ENCODE data around the gene LYRM7.
"Not testable (repeated sequence)": the region's sequence is repeated elsewhere in the genome, so short reads cannot be mapped to it uniquely, and the experiment has no call there.

The LYRM7 gene

DNA sequence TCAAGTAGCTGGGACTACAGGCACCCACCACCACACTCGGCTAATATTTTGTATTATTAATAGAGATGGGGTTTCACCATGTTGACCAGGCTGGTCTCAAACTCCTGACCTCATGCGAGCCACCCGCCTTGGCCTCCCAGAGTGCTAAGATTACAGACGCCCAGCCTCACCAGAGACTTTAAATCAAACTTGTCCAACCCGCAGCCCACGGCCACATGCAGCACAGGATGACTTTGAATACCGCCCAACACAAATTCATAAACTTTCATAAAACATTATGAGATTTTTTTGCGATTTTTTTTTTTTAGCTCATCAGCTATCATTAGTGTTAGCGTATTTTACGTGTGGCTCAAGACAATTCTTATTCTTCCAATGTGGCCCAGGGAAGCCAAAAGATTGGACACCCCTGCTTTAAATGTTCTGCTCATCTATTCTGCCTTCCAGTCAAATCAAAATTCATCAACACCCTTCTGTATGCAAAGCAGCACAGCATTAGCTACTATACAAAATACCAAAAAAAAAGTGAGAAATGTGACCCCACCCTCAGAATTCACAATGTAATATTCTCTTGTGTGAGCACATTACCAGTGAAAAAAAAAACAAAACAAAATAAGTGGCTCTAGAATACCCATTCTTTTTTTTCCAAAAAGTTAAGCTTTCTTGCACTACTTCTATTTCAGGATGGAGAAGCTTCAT is 50.4 kb downstream of the LYRM7 start:
- no peak for DNase-seq (ENCODE audit: low read depth, low spot score)

DNA sequence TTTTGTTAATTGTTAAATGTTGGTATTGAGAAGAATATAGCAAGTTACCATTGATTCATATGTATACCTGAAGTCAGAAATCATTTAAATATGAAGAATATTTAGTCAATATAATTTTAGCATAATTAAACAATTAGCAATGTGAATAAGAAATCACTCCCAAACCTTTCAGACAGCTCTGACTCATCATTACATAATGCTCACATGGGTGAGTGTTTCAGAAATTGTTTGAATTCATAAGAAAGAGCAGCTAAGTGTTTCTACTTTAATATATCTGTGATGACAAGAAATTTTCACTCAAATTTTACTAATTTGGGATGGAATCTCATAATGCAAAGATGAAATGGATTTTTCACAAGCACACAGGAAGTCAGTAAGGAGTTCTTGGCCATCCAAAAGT is 51.1 kb downstream of the LYRM7 start:
- peak; percentile 8 for DNase-seq (ENCODE audit: low read depth, low spot score)

DNA sequence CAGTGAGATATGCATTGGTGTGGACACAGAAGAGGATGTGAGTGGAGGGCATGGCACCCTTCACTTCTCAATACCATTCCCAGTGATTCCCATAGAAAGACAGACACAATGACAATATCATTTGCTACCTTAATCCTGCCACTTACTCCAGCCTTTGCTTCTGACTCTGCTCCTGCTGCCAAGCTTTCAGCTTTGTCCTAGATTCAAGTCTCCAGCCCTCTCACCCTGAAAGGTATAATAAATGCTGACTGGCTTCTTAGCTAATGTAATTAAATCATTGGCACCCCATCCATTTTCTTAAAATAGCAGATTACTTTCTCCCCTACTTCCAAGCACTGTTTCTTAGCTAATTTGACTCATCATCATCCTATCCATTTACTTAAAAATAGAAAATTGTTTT is 52.0 kb downstream of the LYRM7 start:
- no peak for DNase-seq (ENCODE audit: low read depth, low spot score)

DNA sequence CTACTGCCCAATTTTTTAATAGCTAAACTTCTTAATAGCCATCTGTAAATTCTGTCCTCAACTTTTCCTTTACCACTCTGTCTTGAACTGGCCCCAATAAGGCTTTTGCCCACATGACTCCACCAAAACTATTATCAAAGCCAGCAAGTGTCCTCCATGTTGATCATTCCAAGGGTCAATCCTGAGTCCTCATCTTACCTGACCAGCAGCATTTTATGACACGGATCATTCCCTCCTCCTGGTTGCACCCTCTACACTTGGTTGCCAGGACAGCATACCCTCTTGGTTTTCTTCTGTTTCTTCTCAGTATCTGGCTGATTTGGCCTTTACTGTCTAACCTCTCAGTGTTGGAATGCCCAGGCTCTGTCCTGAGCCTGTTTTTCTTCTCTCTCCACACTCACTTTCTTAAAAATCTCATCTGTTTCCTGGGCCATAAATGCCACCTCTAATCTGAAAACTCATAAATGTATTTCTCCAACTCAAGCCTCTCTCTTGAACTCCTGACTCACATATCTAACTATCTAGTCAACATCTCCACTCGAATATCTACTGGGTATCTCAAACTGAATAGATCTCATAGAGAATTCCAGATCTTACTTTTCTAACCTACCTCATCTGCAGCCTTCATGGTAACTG is 53.1 kb downstream of the LYRM7 start:
- DNase-seq (ENCODE audit: low read depth, low spot score) = no peak

DNA sequence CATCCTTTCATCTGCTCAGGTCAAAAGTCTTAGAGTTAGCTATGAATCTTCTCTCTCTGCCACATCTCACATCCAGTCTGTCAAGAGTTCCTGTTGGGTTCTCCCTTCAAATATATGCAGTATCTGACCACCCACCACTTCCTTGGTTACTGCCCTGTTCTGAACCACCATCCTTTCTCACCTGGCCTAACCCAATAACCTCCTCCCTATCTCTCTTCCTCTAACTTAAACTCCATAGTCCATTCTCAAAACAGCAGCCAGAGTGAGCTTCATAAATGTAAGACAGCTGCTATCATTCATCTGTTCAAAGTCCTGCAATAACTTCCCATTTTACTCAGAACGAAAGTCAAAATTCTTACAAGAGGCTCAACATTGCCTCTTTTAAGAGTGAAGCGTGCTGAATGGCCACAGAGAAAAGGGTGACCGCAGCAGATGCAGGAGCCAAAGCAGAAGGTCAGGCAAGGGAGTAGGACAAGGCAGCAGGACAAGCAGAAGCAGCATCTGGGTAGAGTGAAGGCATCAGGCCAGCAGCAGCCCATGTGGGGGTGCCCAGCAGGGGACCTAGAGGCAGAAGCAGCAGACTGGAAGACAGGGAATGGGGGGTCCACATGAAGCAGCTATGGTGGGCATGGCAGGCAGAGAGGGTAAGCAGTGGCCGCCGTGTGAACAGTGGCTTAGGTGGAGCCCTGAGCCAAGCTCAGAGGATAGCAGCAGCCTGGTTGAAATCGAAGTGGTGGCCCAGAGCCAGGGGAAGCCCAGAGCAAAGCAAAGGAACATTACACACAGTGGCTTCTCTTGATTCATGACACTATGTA is 53.9 kb downstream of the LYRM7 start:
- DNase-seq (ENCODE audit: low read depth, low spot score) = peak; percentile 5

DNA sequence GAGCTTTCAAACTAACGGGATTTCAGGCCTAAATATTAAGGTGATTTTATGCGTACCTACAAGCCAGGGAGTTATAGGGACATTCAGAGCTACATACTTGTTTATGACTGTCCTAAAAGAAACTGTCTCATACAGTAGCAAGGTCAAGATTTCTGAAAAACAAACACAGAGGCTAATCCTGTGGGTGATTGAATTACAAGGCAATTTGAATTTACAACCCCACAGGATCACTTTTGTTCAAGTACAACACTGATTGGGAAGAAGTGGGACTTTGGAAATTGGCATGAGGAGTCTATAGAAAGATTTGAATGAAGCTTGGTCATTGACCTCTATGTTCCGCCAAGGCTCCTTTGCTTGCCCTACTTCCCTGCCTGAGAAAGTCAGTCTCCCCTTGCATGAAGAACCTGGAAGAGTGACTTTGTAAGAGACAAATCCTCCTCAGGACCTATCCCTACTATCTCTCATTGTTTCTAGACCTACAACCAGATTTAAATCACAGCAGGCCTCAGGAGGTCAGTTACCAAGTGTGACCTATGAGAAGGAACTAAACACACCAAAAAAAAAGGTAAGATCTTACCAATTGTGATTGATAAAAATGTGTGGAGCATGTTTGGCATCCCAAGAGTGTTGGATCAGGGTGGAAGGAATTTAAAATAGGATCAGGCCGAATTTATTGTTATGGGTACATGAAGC is 54.7 kb downstream of the LYRM7 start:
- no peak for DNase-seq (ENCODE audit: low read depth, low spot score)

DNA sequence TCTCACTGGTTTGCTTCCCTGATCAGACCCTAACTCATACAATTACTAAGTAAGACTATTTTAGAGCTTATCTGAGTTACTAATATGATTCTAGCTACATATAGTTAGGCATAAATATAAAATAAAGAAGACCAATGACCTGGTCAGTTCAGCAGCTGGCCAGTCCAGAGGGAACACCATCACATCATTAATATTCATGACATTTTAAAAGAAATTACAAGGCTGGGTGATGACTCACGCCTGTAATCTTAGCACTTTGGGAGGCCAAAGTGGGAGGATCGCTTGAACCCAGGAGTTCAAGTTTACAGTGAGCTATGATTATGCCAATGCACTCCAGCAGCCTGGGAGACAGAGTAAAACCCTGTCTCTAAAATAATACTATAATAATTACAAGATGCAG is 56.2 kb downstream of the LYRM7 start:
- peak; percentile 7 for DNase-seq (ENCODE audit: low read depth, low spot score)

DNA sequence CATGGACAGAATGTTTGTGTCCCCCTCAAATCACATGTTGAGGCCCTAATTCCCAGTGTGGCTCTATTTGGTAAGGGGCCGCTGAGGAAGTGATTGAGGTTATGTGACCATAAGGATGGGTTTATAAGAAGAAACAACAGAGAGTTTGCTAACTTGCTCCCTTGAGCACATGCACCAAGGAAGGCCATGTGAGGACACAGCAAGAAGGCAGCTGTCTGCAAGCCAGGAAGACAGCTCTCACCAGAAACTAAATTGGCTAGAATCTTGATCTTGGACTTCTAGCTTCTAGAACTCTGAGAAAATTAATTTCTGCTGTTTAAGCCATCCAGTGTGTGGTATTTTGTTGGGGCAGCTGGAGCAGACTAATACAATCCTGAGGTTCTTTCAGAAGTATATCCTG is 57.9 kb downstream of the LYRM7 start:
- no peak for DNase-seq (ENCODE audit: low read depth, low spot score)

DNA sequence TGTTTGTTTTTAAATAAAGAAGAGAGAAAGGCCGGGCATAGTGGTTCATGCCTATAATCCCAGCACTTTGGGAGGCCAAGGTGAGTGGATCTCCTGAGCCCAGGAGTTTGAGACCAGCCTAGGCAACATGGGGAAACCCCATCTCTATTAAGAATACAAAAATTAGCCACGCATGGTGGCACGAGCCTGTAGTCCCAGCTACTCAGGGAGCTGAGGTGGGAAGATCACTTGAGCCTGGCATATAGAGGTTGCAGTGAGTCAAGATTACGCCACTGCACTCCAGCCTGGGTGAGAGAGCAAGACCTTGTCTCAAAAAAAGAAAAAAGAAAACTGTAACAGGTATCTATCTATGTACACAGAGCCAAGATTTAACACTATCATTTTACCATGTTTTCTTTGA is 58.9 kb downstream of the LYRM7 start:
- DNase-seq (ENCODE audit: low read depth, low spot score) = no peak

DNA sequence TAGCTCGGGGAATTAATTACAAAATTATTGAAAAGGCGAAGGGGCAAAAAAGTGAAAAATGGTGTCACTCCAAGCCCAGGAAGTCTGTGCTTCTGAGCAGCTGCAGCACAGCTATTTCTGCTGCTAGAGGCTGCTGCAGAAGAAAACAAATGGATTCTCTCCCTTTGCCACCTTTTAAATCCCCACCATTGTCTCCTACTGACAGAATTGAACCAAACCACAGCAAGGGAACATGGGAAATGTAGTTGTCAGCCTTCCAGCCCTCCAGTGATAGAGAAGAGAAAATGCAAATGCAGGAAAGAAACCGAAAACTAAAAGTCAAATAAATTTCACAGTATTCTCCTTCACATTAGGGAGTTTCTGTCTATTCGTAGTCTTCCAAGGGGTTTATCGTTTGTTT is 59.7 kb downstream of the LYRM7 start:
- DNase-seq (ENCODE audit: low read depth, low spot score) = peak; percentile 9

DNA sequence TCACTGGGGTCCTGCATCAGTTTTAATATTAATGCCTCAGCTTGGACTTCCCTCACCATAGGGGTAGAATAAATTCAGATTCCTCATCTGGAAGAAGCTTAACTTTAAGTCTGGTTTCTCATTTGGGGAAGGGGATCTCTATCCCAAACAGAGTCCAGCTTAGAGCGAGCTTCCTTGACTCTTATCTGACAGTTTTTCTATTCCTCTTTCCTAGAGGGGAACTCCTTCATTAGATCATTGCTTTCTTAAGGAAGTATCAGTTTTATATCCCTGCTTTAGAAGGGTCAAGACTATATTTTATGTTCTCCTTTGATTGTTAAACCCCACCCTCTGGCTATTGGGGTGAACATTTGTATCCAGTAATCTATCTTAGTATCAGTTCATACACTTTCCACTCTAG is 68.9 kb downstream of the LYRM7 start:
- DNase-seq (ENCODE audit: low read depth, low spot score) = no peak

DNA sequence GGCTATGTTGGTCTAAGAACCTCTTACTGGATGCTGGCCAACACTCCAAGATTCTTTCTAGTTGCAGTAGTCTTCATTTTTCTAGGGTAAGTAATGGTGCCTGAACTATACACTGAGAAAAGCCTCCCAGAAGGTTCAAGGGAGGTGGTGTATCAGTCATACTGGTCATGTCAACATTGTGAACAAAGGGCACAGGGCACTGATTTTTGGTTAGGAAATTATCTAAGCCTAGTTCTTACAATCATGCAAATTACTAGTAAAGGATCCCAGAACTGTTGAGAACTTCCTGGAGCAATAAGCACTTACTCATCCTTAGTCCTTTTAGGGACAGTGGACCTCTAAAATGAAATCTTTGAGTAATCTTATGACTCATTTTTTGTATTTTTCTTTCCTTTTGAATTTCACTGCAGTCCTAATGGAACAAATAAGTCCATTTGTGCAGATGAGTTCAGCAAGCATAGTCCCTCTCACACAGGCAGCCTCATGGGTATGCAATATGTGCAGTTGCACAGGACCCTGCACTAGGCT is 72.0 kb downstream of the LYRM7 start:
- peak; percentile 62 for DNase-seq (ENCODE audit: low read depth, low spot score)

DNA sequence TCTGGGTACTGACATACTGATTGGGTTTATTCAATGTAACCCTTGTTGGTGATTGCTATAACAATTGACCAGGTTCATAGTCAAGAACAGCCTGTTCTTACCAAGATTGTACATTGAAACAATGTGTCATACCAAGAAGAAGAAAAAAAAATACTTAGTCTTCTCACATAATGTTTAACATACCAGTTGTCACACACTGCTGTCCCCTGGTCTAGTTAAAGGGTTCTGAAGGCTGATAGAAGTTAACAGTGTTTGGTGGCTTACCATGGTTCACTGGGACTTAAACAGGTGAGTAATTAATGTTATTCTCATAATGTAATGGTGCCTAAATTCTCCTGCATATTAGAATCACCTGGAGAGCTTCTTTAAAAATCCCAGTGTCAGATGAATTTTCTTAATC is 74.6 kb downstream of the LYRM7 start:
- DNase-seq (ENCODE audit: low read depth, low spot score) = no peak

DNA sequence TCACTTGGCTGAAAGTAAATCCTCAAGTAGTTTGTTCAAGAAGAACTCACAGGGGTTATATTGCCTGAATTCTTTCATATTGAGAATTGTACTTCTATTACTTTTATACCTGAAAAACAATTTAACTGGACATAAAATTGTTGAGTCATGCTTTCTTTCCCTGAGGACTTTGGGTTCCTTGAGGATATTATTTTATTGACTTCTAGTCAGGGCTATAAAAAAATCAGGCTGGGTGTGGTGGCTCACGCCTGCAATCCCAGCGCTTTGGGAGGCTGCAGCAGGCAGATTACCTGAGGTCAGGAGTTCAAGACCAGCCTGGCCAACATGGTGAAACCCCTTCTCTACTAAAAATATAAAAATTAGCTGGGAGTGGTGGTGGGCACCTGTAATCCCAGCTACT is 75.2 kb downstream of the LYRM7 start:
- DNase-seq (ENCODE audit: low read depth, low spot score) = no peak

DNA sequence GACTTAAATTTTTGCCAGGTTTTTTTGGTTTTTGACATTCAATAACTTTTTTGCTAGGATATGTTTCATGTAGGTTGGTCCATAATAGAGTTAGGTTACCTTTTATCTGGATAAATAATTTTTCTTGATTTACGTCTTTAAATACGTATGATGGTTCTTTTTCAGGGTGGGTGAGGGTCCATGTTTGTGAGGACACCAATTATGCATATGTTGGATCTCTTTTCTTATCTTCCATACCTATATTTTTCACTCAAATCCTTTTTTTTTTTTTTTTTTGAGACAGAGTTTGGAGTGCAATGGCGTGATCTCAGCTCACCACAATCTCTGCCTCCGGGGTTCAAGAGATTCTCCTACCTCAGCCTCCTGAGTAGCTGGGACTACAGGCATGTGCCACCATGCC is 75.8 kb downstream of the LYRM7 start:
- DNase-seq (ENCODE audit: low read depth, low spot score) = no peak

DNA sequence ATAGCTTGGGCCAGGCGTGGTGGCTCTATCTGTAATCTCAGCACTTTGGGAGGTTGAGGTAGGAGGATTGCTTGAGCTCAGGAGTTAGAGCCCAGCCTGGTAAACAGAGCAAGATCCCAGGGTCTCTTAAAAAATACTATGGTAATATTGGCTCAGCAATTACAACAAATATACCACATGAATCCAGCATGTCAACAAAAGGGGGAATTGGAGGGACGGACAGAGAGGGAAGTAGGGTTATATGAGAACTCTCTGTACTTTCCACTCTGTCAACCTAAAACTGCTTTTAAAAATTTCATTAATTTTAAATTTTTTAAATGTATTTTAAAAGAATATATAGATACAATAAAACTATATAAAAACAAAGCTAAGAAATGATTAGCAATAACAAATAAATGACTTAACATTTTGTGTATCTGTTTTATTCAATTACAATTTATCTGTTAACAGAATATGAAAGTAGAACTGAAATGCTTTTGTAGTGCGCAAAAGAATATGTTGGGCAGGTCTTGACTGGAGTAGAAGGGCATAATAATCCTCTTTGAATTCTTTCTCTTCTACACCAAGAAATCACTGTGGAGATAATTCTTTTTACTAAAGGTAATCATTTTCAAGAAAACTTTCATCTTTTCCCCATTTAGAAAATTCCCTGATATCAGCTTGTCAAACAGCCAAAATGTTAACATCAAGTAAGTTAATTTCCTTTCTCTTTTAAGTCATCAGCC is 80.2 kb downstream of the LYRM7 start:
- no peak for DNase-seq (ENCODE audit: low read depth, low spot score)

DNA sequence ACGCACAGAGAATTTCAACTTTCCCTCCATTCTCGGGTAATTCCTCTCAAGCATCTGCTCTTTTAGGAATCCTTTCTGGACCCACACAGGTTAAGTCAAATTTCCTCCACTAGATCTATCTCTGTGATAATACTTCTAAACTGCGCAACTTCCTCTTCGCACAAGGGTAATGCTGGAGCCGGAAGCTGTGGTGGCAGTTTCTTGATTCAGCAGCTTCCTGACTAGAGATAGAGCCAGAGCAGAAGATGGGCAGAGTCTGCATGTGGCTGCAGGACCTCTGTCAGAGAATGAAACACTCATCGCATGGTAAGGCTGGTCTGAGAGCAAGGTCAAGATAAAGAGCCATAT is 82.1 kb downstream of the LYRM7 start:
- DNase-seq (ENCODE audit: low read depth, low spot score) = no peak

DNA sequence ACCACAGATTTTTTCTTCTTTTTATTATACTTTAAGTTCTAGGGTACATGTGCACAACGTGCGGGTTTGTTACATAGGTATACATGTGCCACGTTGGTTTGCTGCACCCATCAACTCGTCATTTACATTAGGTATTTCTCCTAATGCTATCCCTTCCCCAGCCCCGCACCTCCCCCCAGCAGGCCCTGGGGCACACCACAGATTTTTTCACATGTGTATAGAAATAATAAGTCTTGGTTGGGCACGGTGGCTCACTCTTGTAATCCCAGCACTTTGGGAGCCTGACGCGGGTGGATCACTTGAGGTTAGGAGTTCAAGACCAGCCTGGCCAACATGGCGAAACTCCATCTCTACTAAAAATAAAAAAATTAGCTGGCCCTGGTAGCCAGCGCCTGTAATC is 83.3 kb downstream of the LYRM7 start:
- DNase-seq (ENCODE audit: low read depth, low spot score) = not testable (repeated sequence)

DNA sequence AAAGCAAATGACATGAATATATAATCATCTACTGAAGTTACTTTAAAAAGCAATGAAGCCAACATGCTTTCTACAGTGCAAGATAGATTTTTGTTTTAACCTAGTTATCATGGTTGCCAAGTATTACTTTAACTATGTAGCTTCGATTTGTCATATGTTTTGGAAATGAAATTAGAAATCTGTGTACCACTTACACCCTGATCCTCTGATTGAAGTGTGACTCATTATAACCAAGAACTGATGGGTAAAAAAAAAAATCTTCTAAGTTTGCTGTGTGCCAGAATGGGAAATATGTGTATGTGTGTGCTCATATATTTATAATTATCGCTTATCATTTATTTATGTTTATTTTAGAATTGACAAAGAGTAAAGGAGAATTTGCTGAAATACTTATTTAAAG is 84.0 kb downstream of the LYRM7 start:
- no peak for DNase-seq (ENCODE audit: low read depth, low spot score)
